H1 (cell line): Measurements from ENCODE around the gene OR6V1.

ENCODE experiments used
- BACH1 ChIP-seq: IDR thresholded peaks from 2 replicates; pipeline ENCODE4 v1.6.1; 2012; ENCODE audit warnings: low read length, improper control_type of control experiment
- CBX5 ChIP-seq: fragments of 300-800, 300-1000 bp; sonication (generic); IDR thresholded peaks from 2 replicates; pipeline ENCODE4 v1.7.1; 2016; ENCODE audit warnings: antibody characterized with exemption, low read length, low read depth
- CEBPB ChIP-seq: IDR thresholded peaks from 2 replicates; pipeline ENCODE4 v1.6.1; 2012; ENCODE audit warnings: low read depth, low read length
- CHD1 ChIP-seq: IDR thresholded peaks from 2 replicates; pipeline ENCODE4 v1.6.1; 2012; ENCODE audit warnings: low read depth, low read length, improper control_type of control experiment
- CHD2 ChIP-seq: IDR thresholded peaks from 2 replicates; pipeline ENCODE4 v1.6.1; 2012; ENCODE audit warnings: low read length, improper control_type of control experiment
- CTCF ChIP-seq, 3 experiments: IDR thresholded peaks; 1 replicate in 2 of 3; 2 replicates in 1 of 3; pipeline versions ENCODE4 v1.5.1 to v1.6.1; 2011; ENCODE audit warnings: low read length in 3 of 3, mild to moderate bottlenecking in 3 of 3, inconsistent platforms in 2 of 3, low read depth in 1 of 3, moderate library complexity in 1 of 3; ENCODE audit not compliant: insufficient read depth in 1 of 3; ENCODE audit errors: control extremely low read depth in 1 of 3
- EP300 ChIP-seq, 2 experiments: IDR thresholded peaks; 1 replicate in 1 of 2; 2 replicates in 1 of 2; pipeline ENCODE4 v1.6.1; 2011 to 2012; ENCODE audit warnings: low read depth in 2 of 2, low read length in 2 of 2, mild to moderate bottlenecking in 2 of 2, borderline replicate concordance in 1 of 2, inconsistent platforms in 1 of 2, moderate library complexity in 1 of 2
- EZH2 ChIP-seq: fragments of 200-600 bp; sonication (generic); IDR thresholded peaks from 2 replicates; pipeline ENCODE4 v1.7.1; 2012; ENCODE audit warnings: low read depth, mild to moderate bottlenecking, moderate library complexity, low read length, inconsistent platforms; ENCODE audit not compliant: severe bottlenecking
- JUND ChIP-seq: IDR thresholded peaks from 2 replicates; pipeline ENCODE4 v1.6.1; 2011; ENCODE audit warnings: mild to moderate bottlenecking, improper control_type of control experiment, low read length
- POLR2A ChIP-seq, 2 experiments: IDR thresholded peaks; 1 replicate in 1 of 2; 2 replicates in 1 of 2; pipeline ENCODE4 v1.6.1; 2011; ENCODE audit warnings: low read depth in 2 of 2, low read length in 2 of 2, mild to moderate bottlenecking in 2 of 2; ENCODE audit errors: control extremely low read depth in 1 of 2
- POLR2AphosphoS5 ChIP-seq: IDR thresholded peaks from 2 replicates; pipeline ENCODE4 v1.6.1; 2011; ENCODE audit warnings: low read depth, low read length
- SAP30 ChIP-seq: fragments of 300-600 bp; sonication (generic); IDR thresholded peaks from 2 replicates; pipeline ENCODE4 v1.7.1; 2012; ENCODE audit warnings: low read length, moderate library complexity, mild to moderate bottlenecking, inconsistent platforms; ENCODE audit not compliant: insufficient read depth, insufficient replicate concordance
- SIX5 ChIP-seq: IDR thresholded peaks from 2 replicates; pipeline ENCODE4 v1.6.1; 2011; ENCODE audit warnings: mild to moderate bottlenecking, low read depth, low read length
- TBP ChIP-seq: IDR thresholded peaks from 2 replicates; pipeline ENCODE4 v1.6.1; 2011; ENCODE audit warnings: low read depth, low read length, improper control_type of control experiment

- TF ChIP-seq CHD1 (no peak), EZH2 (no peak), CHD2 (no peak), CTCF (IDR thresholded peaks at IDR 0.05; ENCODE audit: control extremely low read depth in 1 of 3, insufficient read depth in 1 of 3, low read depth in 1 of 3, low read length in 3 of 3) (no peak), TBP (no peak), EP300 (IDR thresholded peaks at IDR 0.05; ENCODE audit: borderline replicate concordance in 1 of 2, low read depth in 2 of 2, low read length in 2 of 2) (no peak), SIX5 (no peak), JUND (no peak), SAP30 (no peak), CBX5 (no peak), POLR2A (IDR thresholded peaks at IDR 0.05; ENCODE audit: control extremely low read depth in 1 of 2, low read depth in 2 of 2, low read length in 2 of 2) (no peak), CEBPB (no peak), POLR2AphosphoS5 (no peak), BACH1 (no peak)
Observed at GRCh38 chr7:143016996-143017395, 35.1 kb upstream of the OR6V1 start.
